ENCODE measurements around the gene SPANXN3. TPM values are rescaled to one million over a fixed set of nuclear protein-coding genes. Genes with fewer than 3 reads are reported as not detected.
"Not testable (repeated sequence)": the region's sequence is repeated elsewhere in the genome, so short reads cannot be mapped to it uniquely, and the experiment has no call there.

SPANXN3 gene, protein sequence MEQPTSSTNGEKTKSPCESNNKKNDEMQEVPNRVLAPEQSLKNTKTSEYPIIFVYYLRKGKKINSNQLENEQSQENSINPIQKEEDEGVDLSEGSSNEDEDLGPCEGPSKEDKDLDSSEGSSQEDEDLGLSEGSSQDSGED
- total RNA-seq, result not detected in 2 replicates

DNA sequence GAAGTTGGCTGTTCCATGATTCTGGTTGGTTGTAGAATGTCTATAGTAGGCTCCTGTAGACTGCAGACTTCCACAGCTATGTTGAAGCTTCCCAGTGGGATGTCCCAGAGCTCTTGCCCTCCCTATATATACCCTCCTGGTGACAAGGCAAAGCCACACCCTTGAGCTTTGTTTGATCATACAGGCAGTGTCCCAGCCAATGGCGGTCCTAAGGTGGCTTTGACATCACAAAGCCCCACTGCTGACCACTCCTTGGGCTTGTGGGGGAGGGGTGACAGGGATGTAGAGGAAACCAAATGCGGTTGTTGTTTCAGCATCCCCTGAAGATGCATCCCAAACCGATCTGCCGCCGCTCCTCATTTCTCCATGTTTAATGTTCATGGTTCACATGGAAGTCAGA is at the start of gene SPANXN3:
Gene SPANXN3 (minus strand): TSS at position 101 of the 400 bp plus-strand sequence. CDS start 84 bp downstream, at position 17.
- H3K27ac Mint-ChIP-seq; H3K4me3 Mint-ChIP-seq (ENCODE audit: low read depth); H3K27me3 Mint-ChIP-seq (ENCODE audit: low read depth); H3K36me3 Mint-ChIP-seq (ENCODE audit: low read depth); DNase-seq (ENCODE audit: low spot score); H3K4me1 Mint-ChIP-seq (ENCODE audit: low read depth); intact Hi-C loops (cut with micrococcal nuclease): not testable (repeated sequence)
- peaks cover 39% of the 10 kb centered on the region for H3K9me3 Mint-ChIP-seq

DNA sequence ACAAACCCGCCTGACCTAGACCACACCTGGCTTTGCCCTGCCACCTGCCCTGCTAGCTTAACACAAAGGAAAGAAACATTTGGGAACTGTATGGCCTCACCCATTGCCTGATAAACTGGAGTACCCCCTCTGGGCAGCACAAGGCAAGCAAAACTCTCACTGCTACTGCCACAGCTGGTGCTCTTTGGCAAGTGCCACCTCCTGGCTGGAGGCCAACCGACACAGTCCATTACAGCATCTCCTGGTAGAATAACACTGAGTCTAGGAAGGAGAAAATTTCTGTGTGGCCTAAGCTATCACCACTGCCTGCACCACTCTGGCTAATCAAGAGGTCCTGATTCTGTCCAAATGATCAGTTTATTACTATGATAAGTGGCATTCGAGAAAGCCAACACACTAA is 18.9 kb upstream of the SPANXN3 start:
- Mint-ChIP-seq H3K9me3 (peaks cover 10% of the 10 kb centered on the region), H3K36me3 (ENCODE audit: low read depth) (no peaks in the 10 kb centered on the region), H3K27me3 (ENCODE audit: low read depth) (no peaks in the 10 kb centered on the region), H3K4me1 (ENCODE audit: low read depth) (no peaks in the 10 kb centered on the region), H3K27ac (no peak overlapping the region), H3K4me3 (ENCODE audit: low read depth) (no peak overlapping the region)
- intact Hi-C loops (cut with micrococcal nuclease), result no loop called here
- no peak for DNase-seq (ENCODE audit: low spot score)

DNA sequence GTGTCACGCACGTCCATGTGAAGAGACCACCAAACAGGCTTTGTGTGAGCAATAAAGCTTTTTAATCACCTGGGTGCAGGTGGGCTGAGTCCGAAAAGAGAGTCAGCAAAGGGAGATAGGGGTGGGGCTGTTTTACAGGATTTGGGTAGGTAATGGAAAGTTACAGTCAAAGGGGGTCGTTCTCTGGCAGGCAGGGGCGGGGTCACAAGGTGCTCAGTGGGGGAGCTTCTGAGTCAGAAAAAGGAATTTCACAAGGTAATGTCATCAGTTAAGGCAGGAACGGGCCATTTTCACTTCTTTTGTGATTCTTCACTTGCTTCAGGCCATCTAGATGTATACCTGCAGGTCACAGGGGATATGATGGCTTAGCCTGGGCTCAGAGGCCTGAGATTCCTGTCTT is 15.1 kb downstream of the SPANXN3 start:
- H3K27ac Mint-ChIP-seq; H3K36me3 Mint-ChIP-seq (ENCODE audit: low read depth); H3K4me3 Mint-ChIP-seq (ENCODE audit: low read depth); DNase-seq (ENCODE audit: low spot score); H3K4me1 Mint-ChIP-seq (ENCODE audit: low read depth); intact Hi-C loops (cut with micrococcal nuclease); H3K27me3 Mint-ChIP-seq (ENCODE audit: low read depth): not testable (repeated sequence)
- H3K9me3 Mint-ChIP-seq, result peaks cover 26% of the 10 kb centered on the region

DNA sequence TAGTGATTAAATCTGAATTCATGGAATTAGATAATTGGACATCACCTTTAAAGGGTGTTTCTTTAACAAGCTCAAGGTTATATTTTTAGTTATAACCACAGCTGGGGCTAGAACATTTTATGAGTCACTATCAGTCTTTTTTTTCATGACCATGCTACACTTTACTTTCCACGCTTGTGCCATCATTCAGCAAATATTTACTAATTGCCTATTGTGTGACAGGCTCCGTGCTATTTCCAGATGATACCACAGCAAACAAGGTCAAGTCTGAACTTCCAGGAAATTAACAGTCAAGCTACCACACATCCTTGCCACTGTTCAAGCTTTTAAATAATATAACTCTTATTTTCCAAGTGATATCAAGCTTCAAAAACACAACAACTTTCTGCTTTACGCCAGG is 16.5 kb downstream of the SPANXN3 start:
- DNase-seq (ENCODE audit: low spot score), result no peak
- H3K27me3 Mint-ChIP-seq (ENCODE audit: low read depth), result no peaks in the 10 kb centered on the region
- no peaks in the 10 kb centered on the region for H3K4me1 Mint-ChIP-seq (ENCODE audit: low read depth)
- H3K9me3 Mint-ChIP-seq, result peaks cover 23% of the 10 kb centered on the region
- no peak overlapping the region for H3K27ac Mint-ChIP-seq
- intact Hi-C loops (cut with micrococcal nuclease), result no loop called here
- no peak overlapping the region for H3K4me3 Mint-ChIP-seq (ENCODE audit: low read depth)
- H3K36me3 Mint-ChIP-seq (ENCODE audit: low read depth), result no peaks in the 10 kb centered on the region

DNA sequence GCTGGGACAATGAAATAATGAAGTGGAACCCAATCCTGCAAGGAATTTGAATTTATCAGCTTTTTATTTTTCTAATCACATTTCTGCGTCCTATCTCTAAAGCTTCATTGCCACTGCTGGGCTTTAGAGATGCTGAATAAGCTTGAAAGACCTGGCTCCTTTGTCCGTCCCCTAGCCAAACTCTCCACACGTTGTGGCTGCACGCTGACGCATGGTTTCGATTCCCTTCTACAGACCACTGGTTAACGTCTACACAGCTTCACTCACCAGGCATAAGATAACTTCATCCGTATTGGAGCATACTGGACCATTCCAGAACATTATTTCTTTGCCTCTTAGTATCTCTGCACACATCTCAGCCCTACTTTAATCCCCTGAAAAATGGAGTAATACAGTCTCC is 31.2 kb downstream of the SPANXN3 start:
- DNase-seq (ENCODE audit: low spot score), result no peak
- peaks cover 10% of the 10 kb centered on the region for H3K9me3 Mint-ChIP-seq
- no peaks in the 10 kb centered on the region for H3K36me3 Mint-ChIP-seq (ENCODE audit: low read depth)
- H3K4me3 Mint-ChIP-seq (ENCODE audit: low read depth), result no peak overlapping the region
- no peaks in the 10 kb centered on the region for H3K27me3 Mint-ChIP-seq (ENCODE audit: low read depth)
- H3K27ac Mint-ChIP-seq, result no peak overlapping the region
- no peaks in the 10 kb centered on the region for H3K4me1 Mint-ChIP-seq (ENCODE audit: low read depth)
- intact Hi-C loops (cut with micrococcal nuclease), result no loop called here

DNA sequence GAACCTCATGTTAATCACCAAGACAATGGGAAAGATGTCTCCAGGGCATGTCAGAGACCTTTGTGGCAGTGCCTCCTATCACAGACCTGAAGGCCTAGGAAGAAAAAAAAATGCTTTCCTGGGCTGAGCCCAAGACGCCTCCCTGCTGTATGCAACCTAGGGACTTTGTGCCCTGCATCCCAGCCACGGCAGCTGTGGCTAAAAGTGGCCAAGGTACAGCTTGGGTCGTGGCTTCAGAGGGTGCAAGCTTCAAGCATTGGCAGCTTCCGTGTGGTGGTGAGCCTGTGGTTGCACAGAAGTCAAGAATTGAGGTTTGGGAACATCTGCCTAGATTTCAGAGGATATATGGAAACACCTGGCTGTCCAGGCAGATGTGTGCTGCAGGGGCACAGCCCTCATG is 40.5 kb downstream of the SPANXN3 start:
- Mint-ChIP-seq H3K27me3 (ENCODE audit: low read depth) (no peaks in the 10 kb centered on the region), H3K36me3 (ENCODE audit: low read depth) (no peaks in the 10 kb centered on the region), H3K4me1 (ENCODE audit: low read depth) (no peaks in the 10 kb centered on the region), H3K4me3 (ENCODE audit: low read depth) (no peak overlapping the region), H3K27ac (no peak overlapping the region), H3K9me3 (peaks cover 16% of the 10 kb centered on the region)
- no peak for DNase-seq (ENCODE audit: low spot score)
- intact Hi-C loops (cut with micrococcal nuclease), result no loop called here

DNA sequence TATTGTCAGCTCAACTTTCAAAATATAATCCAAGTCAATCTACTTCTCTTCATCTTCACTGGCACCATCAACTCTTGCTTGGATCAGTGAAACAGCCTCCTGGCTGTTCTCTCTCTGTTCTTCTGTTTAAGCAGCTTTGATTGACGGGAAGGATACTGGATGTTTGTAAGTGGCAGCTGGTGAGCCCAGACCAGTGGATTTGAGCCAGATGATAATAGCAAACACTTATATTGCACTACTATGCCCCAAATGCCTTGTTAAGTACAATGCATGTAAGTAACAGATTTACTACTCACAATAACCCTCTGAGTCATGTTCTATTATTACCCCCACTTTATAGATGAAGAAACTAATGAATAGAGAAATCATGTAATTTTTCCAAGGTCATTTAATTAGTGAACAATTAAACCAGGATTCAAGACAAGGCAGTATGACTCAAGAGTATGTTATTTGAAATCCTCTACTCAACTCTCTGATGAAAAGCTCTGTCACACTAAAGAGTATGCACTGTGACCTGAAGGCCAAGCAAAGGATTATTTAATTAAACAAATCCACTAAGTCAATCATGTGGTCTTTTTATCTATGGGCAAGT is 44.8 kb downstream of the SPANXN3 start:
- H3K4me3 Mint-ChIP-seq (ENCODE audit: low read depth), result no peak overlapping the region
- no peak for DNase-seq (ENCODE audit: low spot score)
- H3K27ac Mint-ChIP-seq, result no peak overlapping the region
- no peaks in the 10 kb centered on the region for H3K36me3 Mint-ChIP-seq (ENCODE audit: low read depth)
- no peaks in the 10 kb centered on the region for H3K27me3 Mint-ChIP-seq (ENCODE audit: low read depth)
- peaks cover 11% of the 10 kb centered on the region for H3K9me3 Mint-ChIP-seq
- H3K4me1 Mint-ChIP-seq (ENCODE audit: low read depth), result no peaks in the 10 kb centered on the region
- intact Hi-C loops (cut with micrococcal nuclease), result no loop called here

DNA sequence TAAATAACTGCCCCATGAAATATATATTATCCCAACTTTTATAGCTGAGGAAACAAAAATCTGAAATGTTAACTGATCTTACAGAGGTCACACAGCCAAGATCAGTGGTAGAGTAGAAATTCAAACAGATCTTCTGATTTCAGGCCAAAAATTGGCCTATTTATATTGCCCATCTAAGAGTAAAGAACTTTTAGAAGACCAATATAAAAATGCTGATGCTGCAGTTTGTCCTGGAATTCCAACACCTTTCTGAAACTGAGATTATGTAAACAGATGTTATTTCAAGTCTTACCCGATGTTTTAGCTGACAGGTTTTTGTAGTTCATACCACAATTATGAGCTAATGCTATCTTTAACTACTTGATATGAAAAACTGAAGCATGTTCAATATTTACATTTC is 51.1 kb downstream of the SPANXN3 start:
- Mint-ChIP-seq H3K27me3 (ENCODE audit: low read depth) (no peaks in the 10 kb centered on the region), H3K36me3 (ENCODE audit: low read depth) (no peaks in the 10 kb centered on the region), H3K9me3 (peaks cover 4% of the 10 kb centered on the region), H3K4me3 (ENCODE audit: low read depth) (no peak overlapping the region), H3K27ac (no peak overlapping the region), H3K4me1 (ENCODE audit: low read depth) (no peaks in the 10 kb centered on the region)
- intact Hi-C loops (cut with micrococcal nuclease), result no loop called here
- DNase-seq (ENCODE audit: low spot score), result no peak

DNA sequence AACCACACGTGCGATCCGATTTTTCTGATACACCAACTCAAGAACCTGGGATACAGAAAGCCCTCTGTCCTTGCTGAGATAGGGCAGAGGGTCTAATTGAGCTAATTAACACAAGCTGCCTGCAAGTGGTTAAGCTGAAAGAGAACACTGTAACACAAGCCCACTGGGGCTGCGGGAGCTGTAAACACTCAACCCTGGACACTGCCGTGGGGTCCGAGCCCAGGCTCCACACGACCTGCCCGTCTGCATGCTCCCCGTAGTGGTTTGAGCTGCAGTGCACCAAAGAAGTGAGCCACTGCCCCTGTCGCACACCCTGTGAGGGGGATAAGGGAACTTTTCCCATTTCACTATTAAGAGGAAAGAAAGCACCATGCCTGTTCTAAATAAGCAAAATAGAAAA is 54.6 kb downstream of the SPANXN3 start:
- no peaks in the 10 kb centered on the region for H3K27me3 Mint-ChIP-seq (ENCODE audit: low read depth)
- intact Hi-C loops (cut with micrococcal nuclease), result no loop called here
- H3K4me1 Mint-ChIP-seq (ENCODE audit: low read depth), result no peaks in the 10 kb centered on the region
- H3K36me3 Mint-ChIP-seq (ENCODE audit: low read depth), result no peaks in the 10 kb centered on the region
- no peak for DNase-seq (ENCODE audit: low spot score)
- H3K4me3 Mint-ChIP-seq (ENCODE audit: low read depth), result no peak overlapping the region
- peaks cover 17% of the 10 kb centered on the region for H3K9me3 Mint-ChIP-seq
- H3K27ac Mint-ChIP-seq, result no peak overlapping the region

DNA sequence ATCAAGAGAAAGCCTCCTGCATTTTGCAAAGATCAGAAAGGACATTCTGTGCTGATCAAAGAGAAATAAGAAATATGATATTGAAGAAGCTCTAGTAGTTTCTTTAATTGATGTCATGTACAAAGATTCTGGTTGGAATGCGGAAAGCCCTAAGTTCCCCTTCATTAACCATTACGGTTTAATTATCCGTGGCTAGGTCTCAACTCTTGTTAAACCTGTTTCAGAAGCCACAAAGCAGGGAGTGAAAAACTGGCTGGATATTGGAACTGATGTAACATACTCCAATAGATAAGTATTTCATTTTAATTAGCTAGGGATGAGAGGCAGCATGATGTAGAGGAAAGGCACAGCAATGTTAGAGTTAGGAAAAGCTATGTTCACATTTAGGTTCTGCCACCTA is 55.7 kb downstream of the SPANXN3 start:
- Mint-ChIP-seq H3K27ac (no peak overlapping the region), H3K4me1 (ENCODE audit: low read depth) (no peaks in the 10 kb centered on the region), H3K9me3 (peaks cover 20% of the 10 kb centered on the region), H3K36me3 (ENCODE audit: low read depth) (no peaks in the 10 kb centered on the region), H3K4me3 (ENCODE audit: low read depth) (no peak overlapping the region), H3K27me3 (ENCODE audit: low read depth) (no peaks in the 10 kb centered on the region)
- intact Hi-C loops (cut with micrococcal nuclease), result no loop called here
- no peak for DNase-seq (ENCODE audit: low spot score)

Other genes with a start within 250 kb of the SPANXN3 start
- not detected in 2 replicates for gene SLITRK4, start 118.6 kb upstream of the SPANXN3 start, total RNA-seq
- not detected in 2 replicates for gene SPANXN2, start 203.3 kb upstream of the SPANXN3 start, total RNA-seq